K562 (cell line): ENCODE measurements around the gene LMAN2. TPM values are rescaled to one million over a fixed set of nuclear protein-coding genes. Genes with fewer than 3 reads are reported as not detected.

ENCODE experiments used
- ATF4 ChIP-seq: fragments of 450-650 bp; formaldehyde crosslinking; IDR thresholded peaks from 2 replicates; pipeline ENCODE4 v1.4.0; 2022; ENCODE audit warnings: mild to moderate bottlenecking, moderate library complexity
- BCOR ChIP-seq: fragments of 450-650 bp; IDR thresholded peaks from 2 replicates; pipeline ENCODE4 v1.6.1; 2016
- CAMTA2 ChIP-seq: fragments of 250-450 bp; sonication (Bioruptor Pico); conservative IDR thresholded peaks from 2 replicates; pipeline ENCODE4 v1.5.1; 2022
- CBFA2T3 ChIP-seq: fragments of 450-650 bp; IDR thresholded peaks from 2 replicates; pipeline ENCODE4 v1.6.1; 2017
- CREB3L1 ChIP-seq: fragments of 450-650 bp; IDR thresholded peaks from 2 replicates; pipeline ENCODE4 v1.6.1; 2014; ENCODE audit warnings: low read depth, mild to moderate bottlenecking, moderate library complexity, borderline replicate concordance
- ELF4 ChIP-seq: fragments of 450-650 bp; formaldehyde crosslinking; IDR thresholded peaks from 2 replicates; pipeline ENCODE4 v1.4.0; 2022; ENCODE audit warnings: missing genetic modification characterization
- FOXK1 ChIP-seq: sonication (generic); formaldehyde crosslinking; IDR thresholded peaks from 2 replicates; pipeline ENCODE4 v1.8.0; 2022; ENCODE audit warnings: missing genetic modification reagents, mild to moderate bottlenecking, borderline replicate concordance
- KLF13 ChIP-seq: fragments of 450-650 bp; IDR thresholded peaks from 2 replicates; pipeline ENCODE4 v1.6.1; 2016; ENCODE audit warnings: missing genetic modification characterization, low read depth, mild to moderate bottlenecking, missing compliant biosample characterization, moderate library complexity, borderline replicate concordance
- MCM7 ChIP-seq, 2 experiments: fragments of 450-650 bp; IDR thresholded peaks; 2 replicates each; pipeline ENCODE4 v1.6.1; 2016 to 2018
- MTF1 ChIP-seq: fragments of 250-450 bp; sonication (Bioruptor Pico); IDR thresholded peaks from 2 replicates; pipeline ENCODE4 v1.9.0; 2021; ENCODE audit warnings: moderate library complexity, mild to moderate bottlenecking, inconsistent platforms, borderline replicate concordance
- NCOA2 ChIP-seq, 2 experiments: fragments of 450-650 bp; IDR thresholded peaks; 2 replicates each; pipeline ENCODE4 v1.6.1; 2018; ENCODE audit warnings: mild to moderate bottlenecking in 2 of 2, moderate library complexity in 1 of 2; ENCODE audit not compliant: partially characterized antibody in 2 of 2
- NR4A1 ChIP-seq, 2 experiments: fragments of 250-450 bp in 1 of 2; fragments of 450-650 bp in 1 of 2; sonication (Bioruptor Pico) in 1 of 2; IDR thresholded peaks; 2 replicates each; pipeline versions ENCODE4 v1.4.0 to v1.6.1; 2016 to 2020; ENCODE audit warnings: mild to moderate bottlenecking in 2 of 2, missing compliant biosample characterization in 1 of 2, missing genetic modification characterization in 1 of 2, moderate library complexity in 1 of 2
- NUFIP1 ChIP-seq: fragments of 450-650 bp; IDR thresholded peaks from 2 replicates; pipeline ENCODE4 v1.6.1; 2018; ENCODE audit not compliant: partially characterized antibody
- PHB2 ChIP-seq: fragments of 450-650 bp; IDR thresholded peaks from 2 replicates; pipeline ENCODE4 v1.6.1; 2017; ENCODE audit warnings: low read depth
- RFX7 ChIP-seq: fragments of 250-450 bp; sonication (Bioruptor Pico); IDR thresholded peaks from 2 replicates; pipeline ENCODE4 v1.5.1; 2021; ENCODE audit warnings: mild to moderate bottlenecking
- SMARCE1 ChIP-seq: fragments of 450-650 bp; IDR thresholded peaks from 2 replicates; pipeline ENCODE4 v1.7.1; 2016; ENCODE audit warnings: mild to moderate bottlenecking
- SP1 ChIP-seq: sonication (generic); formaldehyde crosslinking; IDR thresholded peaks from 2 replicates; pipeline ENCODE4 v1.8.1; 2022; ENCODE audit warnings: mild to moderate bottlenecking, missing genetic modification reagents
- XRCC4 ChIP-seq: IDR thresholded peaks from one replicate; pipeline ENCODE4 v1.6.1; 2011; ENCODE audit not compliant: insufficient read depth, insufficient read length; ENCODE audit errors: extremely low read depth
- ZMIZ1 ChIP-seq, 2 experiments: fragments of 150-350 bp in 1 of 2; IDR thresholded peaks; 2 replicates each; pipeline ENCODE4 v1.6.1; 2012 to 2016; ENCODE audit warnings: low read depth in 2 of 2, low read length in 2 of 2, mild to moderate bottlenecking in 1 of 2, moderate library complexity in 1 of 2
- ZNF217 ChIP-seq: sonication (generic); formaldehyde crosslinking; IDR thresholded peaks from 2 replicates; pipeline ENCODE4 v1.8.0; 2022; ENCODE audit warnings: mild to moderate bottlenecking, missing genetic modification reagents
- ZNF589 ChIP-seq: fragments of 200-800 bp; sonication (Bioruptor generic); IDR thresholded peaks from 2 replicates; pipeline ENCODE4 v1.6.1; 2016; ENCODE audit warnings: low read depth, missing genetic modification characterization, missing compliant biosample characterization
- polyA plus RNA-seq, 8 experiments: library from polyadenylated mRNA; depleted of rRNA in 4 of 8; stranded (reverse) in 5 of 8; unstranded in 3 of 8; fragments of >200 nt; fragmentation: Nextera tagmentation in 2 of 8; fragmentation: Illumina TruSeq in 1 of 8; extraction: Ambion mirVana in 2 of 8; extraction: Trizol in 1 of 8; gene quantifications; 2 replicates each; pipeline versions ENCODE4 v1.2.1 to v1.2.3, GENCODE V29; 2011 to 2014; ENCODE audit warnings: inconsistent platforms in 1 of 8, missing spikeins in 1 of 8
- total RNA-seq, 7 experiments: library from RNA; depleted of rRNA in 6 of 7; stranded (reverse); fragments of >200 nt in 6 of 7; fragmentation: Illumina TruSeq in 2 of 7; extraction: Trizol in 2 of 7; gene quantifications; 2 replicates each; pipeline versions ENCODE4 v1.2.1 to v1.2.3, GENCODE V29; 2011 to 2021; ENCODE audit warnings: low replicate concordance in 1 of 7

The LMAN2 gene
- total and polyA plus RNA-seq, 9 of the 15 experiments (the other 6 are each of a cell fraction or from before 2014, with no cell fraction given), result 2.7 to 254 (median 136) TPM

GRCh38 chr5:177378884-177379883 is 27.7 kb upstream of the LMAN2 start (continued):
- TF ChIP-seq XRCC4 (no peak), PHB2 (peak; percentile 44; the same call in 1 of the 2 replicates), SP1 (0 out of 2 replicates have a peak, but pooled peaks have one; percentile 9), ZNF217 (CRISPR knock-in tag) (no peak), MCM7 (IDR thresholded peaks at IDR 0.05) (peak in 1 of 2 experiments; percentile 90; a peak in 1 of 4 replicates), NR4A1 (CRISPR knock-in tag; IDR thresholded peaks at IDR 0.05) (no peak), NR4A1 (tag; IDR thresholded peaks at IDR 0.05) (peak; percentile 96), NUFIP1 (no peak), ELF4 (CRISPR knock-in tag) (no peak), MTF1 (peak; percentile 67; the same call in 1 of the 2 replicates), ATF4 (0 out of 2 replicates have a peak, but pooled peaks have one; percentile 26), ZNF589 (CRISPR knock-in tag) (peak; percentile 47; the same call in 1 of the 2 replicates), FOXK1 (no peak), KLF13 (tag) (0 out of 2 replicates have a peak, but pooled peaks have one; percentile 19), CREB3L1 (0 out of 2 replicates have a peak, but pooled peaks have one; percentile 29), CBFA2T3 (peak; percentile 56), RFX7 (0 out of 2 replicates have a peak, but pooled peaks have one; percentile 70), BCOR (peak; percentile 44; the same call in 1 of the 2 replicates), NCOA2 (IDR thresholded peaks at IDR 0.05; ENCODE audit: partially characterized antibody in 2 of 2) (peak in 1 of 2 experiments; percentile 68), CAMTA2 (no peak), SMARCE1 (peak; percentile 80), ZMIZ1 (IDR thresholded peaks at IDR 0.05; ENCODE audit: low read depth in 2 of 2, low read length in 2 of 2) (no peak)
